Putamen (tissue), 1 donor: ENCODE results near the gene OTUD4.
A peak's percentile ranks its signal among the peaks of the same experiment; 100 is the strongest.
"Not testable (repeated sequence)": the region's sequence is repeated elsewhere in the genome, so short reads cannot be mapped to it uniquely, and the experiment has no call there.

Experiments
- DNase-seq: peaks from one replicate; pipeline ENCODE4 v3.0.0-alpha.2; 2016; ENCODE audit warnings: low spot score

OTUD4 gene, protein sequence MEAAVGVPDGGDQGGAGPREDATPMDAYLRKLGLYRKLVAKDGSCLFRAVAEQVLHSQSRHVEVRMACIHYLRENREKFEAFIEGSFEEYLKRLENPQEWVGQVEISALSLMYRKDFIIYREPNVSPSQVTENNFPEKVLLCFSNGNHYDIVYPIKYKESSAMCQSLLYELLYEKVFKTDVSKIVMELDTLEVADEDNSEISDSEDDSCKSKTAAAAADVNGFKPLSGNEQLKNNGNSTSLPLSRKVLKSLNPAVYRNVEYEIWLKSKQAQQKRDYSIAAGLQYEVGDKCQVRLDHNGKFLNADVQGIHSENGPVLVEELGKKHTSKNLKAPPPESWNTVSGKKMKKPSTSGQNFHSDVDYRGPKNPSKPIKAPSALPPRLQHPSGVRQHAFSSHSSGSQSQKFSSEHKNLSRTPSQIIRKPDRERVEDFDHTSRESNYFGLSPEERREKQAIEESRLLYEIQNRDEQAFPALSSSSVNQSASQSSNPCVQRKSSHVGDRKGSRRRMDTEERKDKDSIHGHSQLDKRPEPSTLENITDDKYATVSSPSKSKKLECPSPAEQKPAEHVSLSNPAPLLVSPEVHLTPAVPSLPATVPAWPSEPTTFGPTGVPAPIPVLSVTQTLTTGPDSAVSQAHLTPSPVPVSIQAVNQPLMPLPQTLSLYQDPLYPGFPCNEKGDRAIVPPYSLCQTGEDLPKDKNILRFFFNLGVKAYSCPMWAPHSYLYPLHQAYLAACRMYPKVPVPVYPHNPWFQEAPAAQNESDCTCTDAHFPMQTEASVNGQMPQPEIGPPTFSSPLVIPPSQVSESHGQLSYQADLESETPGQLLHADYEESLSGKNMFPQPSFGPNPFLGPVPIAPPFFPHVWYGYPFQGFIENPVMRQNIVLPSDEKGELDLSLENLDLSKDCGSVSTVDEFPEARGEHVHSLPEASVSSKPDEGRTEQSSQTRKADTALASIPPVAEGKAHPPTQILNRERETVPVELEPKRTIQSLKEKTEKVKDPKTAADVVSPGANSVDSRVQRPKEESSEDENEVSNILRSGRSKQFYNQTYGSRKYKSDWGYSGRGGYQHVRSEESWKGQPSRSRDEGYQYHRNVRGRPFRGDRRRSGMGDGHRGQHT

DNA sequence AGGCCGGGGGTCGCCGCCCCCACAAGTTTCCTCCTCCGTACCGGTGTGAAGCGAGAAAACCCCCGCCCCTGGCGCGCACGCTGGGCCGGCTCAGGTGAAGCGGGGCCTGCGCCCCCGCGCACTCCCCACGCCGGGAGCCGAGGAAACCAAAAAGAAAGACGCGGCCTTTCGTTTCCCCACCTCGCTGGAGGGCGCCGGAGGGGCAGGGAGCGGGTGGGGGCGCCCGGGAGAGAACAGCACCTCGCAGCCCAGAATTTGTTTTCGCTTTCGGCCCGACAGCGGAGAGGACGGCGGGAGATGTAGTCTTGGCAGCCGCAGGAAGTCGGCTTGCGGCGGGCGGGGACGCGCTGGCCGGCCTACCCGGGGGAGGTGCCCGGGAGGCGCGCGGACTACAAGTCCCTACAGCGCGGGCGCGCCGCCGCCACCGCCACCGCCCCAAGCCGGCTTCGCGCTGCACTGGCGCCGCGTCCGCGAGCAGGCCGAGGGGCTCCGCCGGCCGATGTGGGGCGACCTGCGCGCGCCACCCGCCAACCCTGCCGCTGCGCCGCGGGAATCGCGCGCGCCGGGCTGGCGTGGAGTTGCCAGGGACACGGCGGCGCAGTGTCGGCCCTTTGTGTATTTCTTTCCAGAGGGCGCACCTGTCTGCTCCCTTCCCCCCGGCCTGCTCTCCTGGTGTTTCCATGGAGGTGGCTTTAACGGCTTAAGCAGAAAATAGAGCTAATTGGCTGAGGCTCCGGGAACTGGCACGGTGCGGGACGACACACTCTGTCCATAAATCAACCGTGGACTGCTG is at the start of gene OTUD4:
OTUD4 (minus strand) TSS at position 292 of the 793 bp plus-strand sequence. CDS start 616 bp downstream, outside the sequence.
- peak; percentile 98 for DNase-seq

GRCh38 chr4:145223228-145223627 is 42.8 kb upstream of the OTUD4 start:
- DNase-seq = not testable (repeated sequence)

GRCh38 chr4:145221529-145221928 is 41.1 kb upstream of the OTUD4 start:
- not testable (repeated sequence) for DNase-seq

DNA sequence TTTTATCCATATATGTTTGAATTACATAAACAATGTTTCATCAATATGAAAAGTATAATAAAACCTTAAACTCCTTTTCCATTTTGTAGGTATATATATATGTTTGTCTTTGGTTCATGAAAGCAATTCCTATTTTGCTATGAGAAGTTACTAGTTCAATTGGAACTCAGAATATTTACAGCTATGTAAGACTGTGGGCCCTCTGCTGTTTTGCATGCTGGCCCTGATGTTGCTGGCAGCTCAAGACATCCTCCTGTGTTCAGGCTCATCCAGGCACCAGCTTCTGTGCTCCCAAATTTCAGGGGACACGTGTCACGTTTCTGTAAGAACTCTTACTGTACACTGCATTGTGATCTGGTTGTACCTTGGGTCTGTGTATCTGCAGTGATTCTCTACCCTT is 38.7 kb upstream of the OTUD4 start:
- no peak for DNase-seq

- DNase-seq = no peak
Measured at GRCh38 chr4:145218251-145218650, 37.9 kb upstream of the OTUD4 start.

DNA sequence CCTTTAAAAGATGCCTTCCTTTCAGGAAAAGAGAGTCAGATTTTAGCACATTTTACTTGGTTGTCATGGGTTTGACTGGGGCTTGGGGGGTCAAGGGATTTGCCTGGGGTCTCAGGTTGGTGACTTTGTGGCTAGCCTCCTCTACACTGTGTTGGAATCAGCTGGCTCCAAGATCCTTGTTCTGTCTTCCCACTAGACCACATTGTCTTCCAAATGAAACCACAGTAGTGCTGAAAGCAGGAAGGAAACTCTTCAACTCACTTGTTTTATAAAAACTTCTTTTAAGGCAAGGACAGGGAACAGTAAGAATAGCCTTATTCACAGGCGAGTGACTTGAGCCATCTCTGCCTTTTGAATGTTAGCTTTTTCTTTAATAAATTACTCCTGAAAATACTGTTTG is 37.0 kb upstream of the OTUD4 start:
- DNase-seq = no peak

GRCh38 chr4:145216535-145216934 is 36.1 kb upstream of the OTUD4 start:
- no peak for DNase-seq

DNA sequence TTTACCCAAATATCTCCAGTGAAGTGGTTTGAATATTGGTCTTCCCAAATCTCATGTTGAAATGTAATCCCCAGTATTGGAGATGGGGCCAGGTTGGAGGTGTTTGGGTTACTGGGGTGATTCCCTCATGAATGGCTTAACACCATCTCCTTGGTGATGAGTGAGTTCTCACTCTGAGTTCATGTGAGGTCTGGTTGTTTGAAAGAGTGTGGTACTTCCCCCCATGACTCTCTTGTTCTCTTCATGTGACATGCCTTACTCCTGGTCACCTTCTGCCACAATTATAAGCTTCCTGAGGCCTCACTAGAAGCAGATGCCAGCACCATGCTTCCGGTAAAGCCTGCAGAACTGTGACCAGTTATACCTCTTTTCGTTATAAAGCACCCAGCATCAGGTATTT is 32.9 kb upstream of the OTUD4 start:
- DNase-seq = no peak

- DNase-seq = no peak
Measured at GRCh38 chr4:145207934-145208333, 27.5 kb upstream of the OTUD4 start.

- DNase-seq = peak; percentile 75
Measured at GRCh38 chr4:145203410-145203809, 23.0 kb upstream of the OTUD4 start.

DNA sequence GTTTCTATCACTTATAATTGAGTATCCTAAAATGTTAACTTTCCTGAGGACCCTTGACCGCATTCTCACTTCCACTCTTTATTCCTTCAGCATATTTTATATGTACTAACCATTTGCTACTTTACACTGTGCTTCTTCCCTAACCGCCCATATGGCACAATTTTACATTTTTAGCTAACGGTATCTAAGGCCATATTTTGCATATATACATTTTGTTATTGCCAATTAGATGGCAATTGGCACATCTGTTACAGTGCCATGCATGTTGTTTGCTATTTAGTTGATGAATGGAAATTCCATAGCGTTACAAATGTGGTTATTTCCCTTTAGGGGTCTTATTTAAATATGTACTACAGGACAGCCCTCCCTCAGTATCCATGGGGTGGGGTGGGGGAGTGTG is 20.0 kb upstream of the OTUD4 start:
- DNase-seq = no peak

GRCh38 chr4:145199051-145199716 is 18.8 kb upstream of the OTUD4 start:
- DNase-seq = no peak

- DNase-seq = no peak
Measured at GRCh38 chr4:145196747-145197146, 16.4 kb upstream of the OTUD4 start.

GRCh38 chr4:145195167-145195952 is 15.0 kb upstream of the OTUD4 start:
- no peak for DNase-seq

- DNase-seq = no peak
Measured at GRCh38 chr4:145189981-145190380, 9.6 kb upstream of the OTUD4 start.

DNA sequence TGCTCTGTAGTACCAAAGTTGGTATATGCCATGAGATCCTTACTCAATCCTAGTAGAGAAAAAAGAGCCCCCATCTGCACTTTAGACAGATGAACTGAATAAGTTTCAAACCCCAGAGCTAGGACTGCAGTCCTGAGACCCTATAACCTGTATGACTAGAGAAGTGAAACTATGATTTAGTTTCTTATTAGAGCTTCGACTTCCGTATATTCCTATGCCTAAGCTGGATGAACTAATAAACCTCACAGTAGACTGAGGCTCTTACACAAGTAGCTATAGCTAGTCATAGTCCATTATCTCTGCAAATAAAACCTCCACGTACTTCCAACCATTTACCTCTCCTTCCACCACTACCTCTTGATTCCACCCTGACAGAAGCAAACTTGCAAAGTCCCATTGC is 6.3 kb upstream of the OTUD4 start:
- DNase-seq = no peak

- DNase-seq = no peak
Measured at GRCh38 chr4:145183581-145183980, 3.2 kb upstream of the OTUD4 start.

DNA sequence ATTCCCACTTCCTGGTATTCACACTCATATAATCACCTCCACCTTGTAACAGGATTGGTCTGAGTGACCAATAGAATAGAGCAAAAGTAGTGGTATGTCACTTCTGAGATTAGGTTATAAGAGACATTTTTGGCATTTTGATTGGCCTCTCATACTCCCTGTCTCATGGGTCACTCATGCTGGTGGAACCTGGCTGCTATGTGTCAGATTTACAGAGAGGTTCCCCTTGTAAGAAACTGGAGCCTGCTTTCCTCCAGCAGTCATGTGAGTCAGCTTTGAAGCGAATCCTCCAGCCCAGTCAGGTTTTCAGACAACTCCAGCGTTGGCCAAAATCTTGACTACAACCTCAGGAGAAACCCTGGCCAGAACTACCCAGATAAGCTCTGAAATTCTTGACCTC is 2.6 kb upstream of the OTUD4 start:
- DNase-seq = no peak

DNA sequence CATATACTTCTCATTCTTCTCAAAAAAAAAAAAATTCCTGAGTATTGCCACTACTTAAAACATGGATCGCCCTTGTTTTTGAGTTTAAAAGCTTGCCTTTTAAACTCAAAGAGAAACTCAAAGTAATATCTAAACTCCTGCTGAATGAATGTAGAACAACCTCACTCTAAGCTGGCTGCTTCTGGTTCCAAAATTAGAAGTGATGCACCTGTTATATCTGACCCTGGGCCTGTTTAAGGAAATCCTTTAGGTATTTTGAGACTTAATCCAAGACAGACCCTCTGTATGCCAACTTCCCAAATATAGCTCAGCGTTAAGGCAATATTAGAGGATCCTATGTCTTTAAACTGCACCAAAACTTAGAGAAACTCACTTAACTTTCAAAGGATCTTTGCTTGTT is 1.8 kb upstream of the OTUD4 start:
- DNase-seq = no peak

DNA sequence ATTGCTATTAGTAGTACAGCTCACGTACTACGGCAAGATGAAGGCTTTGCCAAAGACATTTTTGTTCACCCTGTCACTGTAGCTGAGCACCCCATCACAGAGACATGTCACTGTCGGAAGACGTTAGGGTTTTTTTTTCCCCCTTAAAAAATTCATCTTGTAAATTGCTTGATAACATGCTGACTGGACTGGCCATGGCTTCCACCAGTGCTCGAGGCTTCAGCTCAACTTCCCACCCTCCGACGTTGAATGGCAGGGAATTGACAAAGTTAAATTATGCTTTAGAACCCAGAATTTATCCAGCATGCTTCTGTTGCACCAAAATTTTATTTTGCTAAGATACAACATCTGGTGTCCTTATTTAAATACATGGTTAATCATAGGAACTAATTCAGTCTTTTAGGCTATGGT is 707 bp upstream of the OTUD4 start:
- no peak for DNase-seq
